Smooth muscle cell (in vitro differentiated cells): ENCODE measurements around the gene HNRNPM. TPM values are rescaled to one million over a fixed set of nuclear protein-coding genes. Genes with fewer than 3 reads are reported as not detected.

Experiments used
- DNase-seq: peaks from one replicate; lab custom pipeline; 2025; ENCODE audit not compliant: unreplicated experiment; lab: John Stamatoyannopoulos, UW
- H2AFZ ChIP-seq: fragments of 200-600 bp; sonication (generic); 2 replicates; pipeline ENCODE4 v1.6.0; 2016; ENCODE audit warnings: antibody characterized with exemption, low read depth, mild to moderate bottlenecking
- H3F3A ChIP-seq: fragments of 200-600 bp; sonication (generic); 2 replicates; pipeline ENCODE4 v1.6.0; 2017; ENCODE audit warnings: antibody characterized with exemption, low read depth
- H3K27ac ChIP-seq: fragments of 200-600 bp; sonication (generic); 2 replicates; pipeline ENCODE4 v1.5.1; 2016; ENCODE audit warnings: low read depth, mild to moderate bottlenecking
- H3K27me3 ChIP-seq: fragments of 200-600 bp; sonication (generic); 2 replicates; pipeline ENCODE4 v1.6.1; 2016; ENCODE audit warnings: low read depth, mild to moderate bottlenecking
- H3K36me3 ChIP-seq: fragments of 200-600 bp; sonication (generic); 2 replicates; pipeline ENCODE4 v1.5.1; 2016; ENCODE audit warnings: low read depth
- H3K4me1 ChIP-seq: fragments of 200-600 bp; sonication (generic); 2 replicates; pipeline ENCODE4 v1.5.1; 2016; ENCODE audit warnings: low read depth
- H3K4me2 ChIP-seq: fragments of 200-600 bp; sonication (generic); 2 replicates; pipeline ENCODE4 v1.6.0; 2016; ENCODE audit warnings: mild to moderate bottlenecking
- H3K4me3 ChIP-seq: fragments of 200-600 bp; sonication (generic); 2 replicates; pipeline ENCODE4 v1.5.1; 2016; ENCODE audit warnings: mild to moderate bottlenecking
- H3K79me2 ChIP-seq: fragments of 200-600 bp; sonication (generic); 2 replicates; pipeline ENCODE4 v1.6.0; 2016; ENCODE audit warnings: low read depth, mild to moderate bottlenecking
- H3K9ac ChIP-seq: fragments of 200-600 bp; sonication (generic); 2 replicates; pipeline ENCODE4 v1.6.0; 2016; ENCODE audit warnings: low read depth
- H3K9me3 ChIP-seq: fragments of 200-600 bp; sonication (generic); replicated peaks from 2 replicates; pipeline ENCODE4 v1.5.1; 2016; ENCODE audit warnings: low read depth
- H4K20me1 ChIP-seq: fragments of 200-600 bp; sonication (generic); 2 replicates; pipeline ENCODE4 v1.6.0; 2016; ENCODE audit warnings: low read depth
- WGBS: methylation state at CpG from one replicate; pipeline ENCODE4 v1.1.7; 2016; ENCODE audit warnings: low lambda C conversion rate; 5-methylcytosine and 5-hydroxymethylcytosine counted together
- polyA plus RNA-seq: library from polyadenylated mRNA; unstranded; fragments of >200 nt; fragmentation: Nextera tagmentation; extraction: Ambion mirVana; gene quantifications from 2 replicates; pipeline ENCODE4 v1.2.1, GENCODE V29; 2016
- total RNA-seq: library from RNA; depleted of rRNA; stranded (reverse); fragments of >200 nt; gene quantifications from 2 replicates; pipeline ENCODE4 v1.2.3, GENCODE V29; 2014
- TF ChIP-seq, protein P1 (sequence below): fragments of 200-600 bp; sonication (generic); IDR thresholded peaks from 2 replicates; pipeline ENCODE4 v1.5.1; 2017; ENCODE audit warnings: borderline replicate concordance, mild to moderate bottlenecking, antibody characterized with exemption; ENCODE audit not compliant: insufficient read depth, poor library complexity, severe bottlenecking

HNRNPM gene
- total and polyA plus RNA-seq, 2 experiments from 2014 or later: 44.3 to 143 TPM

DNA sequence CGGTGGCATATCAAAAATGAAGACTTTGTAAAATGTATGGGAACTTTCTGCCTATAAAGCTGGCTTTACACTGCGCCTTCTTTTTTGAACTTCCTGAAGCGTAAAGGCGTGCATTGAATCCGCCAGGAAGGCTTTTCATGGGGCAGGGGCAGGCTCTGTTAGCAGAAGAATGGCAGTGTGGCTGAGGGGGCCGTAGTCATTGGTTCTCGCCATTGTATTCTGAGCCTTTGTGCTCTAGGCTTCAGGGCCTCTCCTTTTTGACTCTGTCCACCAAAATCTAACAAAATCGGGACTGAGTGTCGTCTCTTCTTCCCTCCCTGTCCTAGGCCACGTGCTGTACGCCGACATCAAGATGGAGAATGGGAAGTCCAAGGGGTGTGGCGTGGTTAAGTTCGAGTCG is 43.6 kb downstream of the HNRNPM start:
- WGBS: 88% methylated on average over 15 of the region's 15 CpGs
- no peaks in the 10 kb centered on the region for H3K36me3 ChIP-seq
- peaks cover 58% of the 10 kb centered on the region for H4K20me1 ChIP-seq

DNA sequence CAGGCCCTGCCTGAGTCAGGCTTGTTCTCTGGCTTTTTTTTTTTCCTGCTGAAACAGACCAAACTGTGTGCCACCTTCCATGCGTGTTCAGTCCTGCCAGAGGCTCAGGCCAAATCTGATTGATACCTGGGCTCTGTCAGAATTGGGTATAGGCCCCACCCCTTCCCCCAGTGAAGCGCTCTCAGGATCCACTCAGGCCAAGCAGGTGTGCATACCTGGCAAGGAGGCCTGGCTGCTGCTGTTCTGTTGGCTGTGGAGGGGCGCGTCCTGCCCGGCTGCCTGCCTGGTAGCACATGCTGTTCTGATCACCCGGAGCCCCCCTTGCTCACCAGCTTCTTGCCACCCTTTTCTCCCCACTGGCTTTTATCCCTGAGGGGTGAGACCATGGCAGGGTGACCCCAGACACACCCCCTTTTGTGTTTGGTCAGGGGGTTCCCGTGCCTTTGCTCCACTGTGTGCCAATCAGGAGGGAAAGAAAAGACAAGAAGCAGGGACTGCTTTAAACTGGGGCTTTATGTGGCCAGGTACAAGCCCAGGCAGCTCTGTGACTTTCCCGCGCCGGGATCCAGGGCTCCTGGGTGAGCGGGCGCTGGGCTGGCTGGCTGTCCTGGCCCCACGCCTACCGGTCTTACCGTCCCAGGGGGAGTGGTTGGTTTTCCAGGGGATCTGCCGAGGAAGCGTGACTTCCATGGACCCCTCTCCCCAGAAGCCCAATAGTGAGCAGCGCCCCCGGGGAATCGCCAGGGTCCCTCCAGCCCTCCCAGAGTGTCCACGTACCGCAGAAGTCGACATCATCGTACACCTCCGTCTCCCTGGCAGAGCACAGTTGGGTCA is 45.0 kb downstream of the HNRNPM start:
- peaks cover 44% of the 10 kb centered on the region for H4K20me1 ChIP-seq
- H3K4me2 ChIP-seq: no peak overlapping the region
- DNase-seq: no peak
- H3K4me3 ChIP-seq: no peak overlapping the region
- H3K4me1 ChIP-seq: peaks cover 22% of the 10 kb centered on the region
- no peak overlapping the region for H3K27ac ChIP-seq
- no peaks in the 10 kb centered on the region for H3K9me3 ChIP-seq
- no peaks in the 10 kb centered on the region for H3K79me2 ChIP-seq
- TF ChIP-seq, protein P1, sequence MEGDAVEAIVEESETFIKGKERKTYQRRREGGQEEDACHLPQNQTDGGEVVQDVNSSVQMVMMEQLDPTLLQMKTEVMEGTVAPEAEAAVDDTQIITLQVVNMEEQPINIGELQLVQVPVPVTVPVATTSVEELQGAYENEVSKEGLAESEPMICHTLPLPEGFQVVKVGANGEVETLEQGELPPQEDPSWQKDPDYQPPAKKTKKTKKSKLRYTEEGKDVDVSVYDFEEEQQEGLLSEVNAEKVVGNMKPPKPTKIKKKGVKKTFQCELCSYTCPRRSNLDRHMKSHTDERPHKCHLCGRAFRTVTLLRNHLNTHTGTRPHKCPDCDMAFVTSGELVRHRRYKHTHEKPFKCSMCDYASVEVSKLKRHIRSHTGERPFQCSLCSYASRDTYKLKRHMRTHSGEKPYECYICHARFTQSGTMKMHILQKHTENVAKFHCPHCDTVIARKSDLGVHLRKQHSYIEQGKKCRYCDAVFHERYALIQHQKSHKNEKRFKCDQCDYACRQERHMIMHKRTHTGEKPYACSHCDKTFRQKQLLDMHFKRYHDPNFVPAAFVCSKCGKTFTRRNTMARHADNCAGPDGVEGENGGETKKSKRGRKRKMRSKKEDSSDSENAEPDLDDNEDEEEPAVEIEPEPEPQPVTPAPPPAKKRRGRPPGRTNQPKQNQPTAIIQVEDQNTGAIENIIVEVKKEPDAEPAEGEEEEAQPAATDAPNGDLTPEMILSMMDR: no peak
- WGBS: 90% methylated on average over 18 of the region's 25 CpGs
- no peak overlapping the region for H2AFZ ChIP-seq
- no peaks in the 10 kb centered on the region for H3K36me3 ChIP-seq
- no peaks in the 10 kb centered on the region for H3K27me3 ChIP-seq
- no peaks in the 10 kb centered on the region for H3F3A ChIP-seq
- no peak overlapping the region for H3K9ac ChIP-seq

More for the DNA sequence above, 43.6 kb downstream of the HNRNPM start:
- Histone ChIP-seq H3K79me2 (peaks cover 7% of the 10 kb centered on the region), H3F3A (no peaks in the 10 kb centered on the region), H3K27ac (no peak overlapping the region), H3K9ac (no peak overlapping the region), H3K9me3 (no peaks in the 10 kb centered on the region), H3K4me2 (no peak overlapping the region), H3K4me3 (no peak overlapping the region), H3K27me3 (no peaks in the 10 kb centered on the region), H2AFZ (no peak overlapping the region), H3K4me1 (peaks cover 22% of the 10 kb centered on the region)
- TF ChIP-seq, protein P1: no peak
- DNase-seq: no peak

DNA sequence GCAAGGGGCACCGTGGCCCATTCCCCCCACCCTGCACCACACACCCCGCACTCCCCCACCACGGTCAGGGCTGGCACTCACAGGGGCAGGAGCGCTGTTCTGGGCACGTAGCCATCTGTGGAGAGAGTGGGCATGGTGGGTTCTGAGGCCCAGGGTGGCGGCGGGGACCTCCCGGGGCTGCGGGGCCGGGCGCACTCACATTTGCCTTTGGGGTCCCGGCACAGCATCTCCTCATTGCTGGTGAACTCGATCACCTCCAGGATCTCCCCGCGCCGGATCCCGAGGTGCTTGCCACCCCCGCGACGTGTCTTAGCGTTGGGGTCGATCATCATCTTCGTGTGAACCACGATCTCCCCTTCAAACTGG is 45.6 kb downstream of the HNRNPM start:
- 95% methylated on average over 12 of the region's 24 CpGs for WGBS
- Histone ChIP-seq H3K36me3 (no peaks in the 10 kb centered on the region), H3K4me3 (no peak overlapping the region)

More for the DNA sequence above, 45.6 kb downstream of the HNRNPM start:
- peaks cover 22% of the 10 kb centered on the region for H3K4me1 ChIP-seq
- no peak overlapping the region for H2AFZ ChIP-seq
- no peaks in the 10 kb centered on the region for H3K27me3 ChIP-seq
- H3K9ac ChIP-seq: no peak overlapping the region
- TF ChIP-seq, protein P1: no peak
- H3K4me2 ChIP-seq: no peak overlapping the region
- H3K79me2 ChIP-seq: no peaks in the 10 kb centered on the region
- no peaks in the 10 kb centered on the region for H3K9me3 ChIP-seq
- peaks cover 38% of the 10 kb centered on the region for H4K20me1 ChIP-seq
- no peak overlapping the region for H3K27ac ChIP-seq
- DNase-seq: no peak
- no peaks in the 10 kb centered on the region for H3F3A ChIP-seq
